Spleen (tissue), 7 donors: ENCODE measurements around the gene NOTCH3.

Experiments used
- POLR2A ChIP-seq, 3 donors: fragments of 450-650 bp; IDR thresholded peaks; one replicate each; pipeline ENCODE4 v1.5.1; 2017; ENCODE audit warnings: antibody characterized with exemption in 3 of 3, mild to moderate bottlenecking in 1 of 3
- TF ChIP-seq, protein P1 (sequence below), 11 experiments: fragments of 200-600 bp in 7 of 11; fragments of 450-650 bp in 4 of 11; sonication (generic) in 4 of 11; IDR thresholded peaks in 8 of 11; conservative IDR thresholded peaks in 3 of 11; 1 replicate in 7 of 11; 2 replicates in 4 of 11; pipeline versions ENCODE4 v1.4.0 to v1.8.0; 2016 to 2021; ENCODE audit warnings: antibody characterized with exemption in 11 of 11, inconsistent platforms in 4 of 11, mild to moderate bottlenecking in 1 of 11
- donor health status: DM: no; HTN: no; CAD: no; lungs with moderate emphysema.
- donor health status: DM: no; HTN: no; CAD: no.
- donor health status: DM: no; HTN: no; CAD: no.

- TF ChIP-seq, protein P1, sequence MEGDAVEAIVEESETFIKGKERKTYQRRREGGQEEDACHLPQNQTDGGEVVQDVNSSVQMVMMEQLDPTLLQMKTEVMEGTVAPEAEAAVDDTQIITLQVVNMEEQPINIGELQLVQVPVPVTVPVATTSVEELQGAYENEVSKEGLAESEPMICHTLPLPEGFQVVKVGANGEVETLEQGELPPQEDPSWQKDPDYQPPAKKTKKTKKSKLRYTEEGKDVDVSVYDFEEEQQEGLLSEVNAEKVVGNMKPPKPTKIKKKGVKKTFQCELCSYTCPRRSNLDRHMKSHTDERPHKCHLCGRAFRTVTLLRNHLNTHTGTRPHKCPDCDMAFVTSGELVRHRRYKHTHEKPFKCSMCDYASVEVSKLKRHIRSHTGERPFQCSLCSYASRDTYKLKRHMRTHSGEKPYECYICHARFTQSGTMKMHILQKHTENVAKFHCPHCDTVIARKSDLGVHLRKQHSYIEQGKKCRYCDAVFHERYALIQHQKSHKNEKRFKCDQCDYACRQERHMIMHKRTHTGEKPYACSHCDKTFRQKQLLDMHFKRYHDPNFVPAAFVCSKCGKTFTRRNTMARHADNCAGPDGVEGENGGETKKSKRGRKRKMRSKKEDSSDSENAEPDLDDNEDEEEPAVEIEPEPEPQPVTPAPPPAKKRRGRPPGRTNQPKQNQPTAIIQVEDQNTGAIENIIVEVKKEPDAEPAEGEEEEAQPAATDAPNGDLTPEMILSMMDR (IDR thresholded peaks at IDR 0.05 in 8 of 11, conservative IDR thresholded peaks at IDR 0.05 in 3 of 11) = no peak
- TF ChIP-seq POLR2A (IDR thresholded peaks at IDR 0.05) = no peak
Measured at GRCh38 chr19:15196360-15197005, 4.3 kb downstream of the NOTCH3 start.
